GM19468 (cell line): ENCODE results near the gene PEX11A.
"Not testable (repeated sequence)": the region's sequence is repeated elsewhere in the genome, so short reads cannot be mapped to it uniquely, and the experiment has no call there.

Source experiments
- ATAC-seq: cut with Tn5 transposase; IDR thresholded peaks from one replicate; pipeline ENCODE4 v1.9.1; 2021; ENCODE audit warnings: mild to moderate bottlenecking, moderate library complexity, moderate number of reproducible peaks; ENCODE audit not compliant: unreplicated experiment; ENCODE audit errors: extremely low read depth

The PEX11A gene, protein sequence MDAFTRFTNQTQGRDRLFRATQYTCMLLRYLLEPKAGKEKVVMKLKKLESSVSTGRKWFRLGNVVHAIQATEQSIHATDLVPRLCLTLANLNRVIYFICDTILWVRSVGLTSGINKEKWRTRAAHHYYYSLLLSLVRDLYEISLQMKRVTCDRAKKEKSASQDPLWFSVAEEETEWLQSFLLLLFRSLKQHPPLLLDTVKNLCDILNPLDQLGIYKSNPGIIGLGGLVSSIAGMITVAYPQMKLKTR

GRCh38 chr15:89690276-89691218 is at the start of gene PEX11A, which contains the start of gene WDR93:
PEX11A (minus strand) TSS chr15:89690754; CDS start chr15:89690632, 122 bp downstream.
WDR93 (plus strand) TSS chr15:89690811; CDS start chr15:89701747, 10,936 bp downstream.
- ATAC-seq: peak; percentile 59

DNA sequence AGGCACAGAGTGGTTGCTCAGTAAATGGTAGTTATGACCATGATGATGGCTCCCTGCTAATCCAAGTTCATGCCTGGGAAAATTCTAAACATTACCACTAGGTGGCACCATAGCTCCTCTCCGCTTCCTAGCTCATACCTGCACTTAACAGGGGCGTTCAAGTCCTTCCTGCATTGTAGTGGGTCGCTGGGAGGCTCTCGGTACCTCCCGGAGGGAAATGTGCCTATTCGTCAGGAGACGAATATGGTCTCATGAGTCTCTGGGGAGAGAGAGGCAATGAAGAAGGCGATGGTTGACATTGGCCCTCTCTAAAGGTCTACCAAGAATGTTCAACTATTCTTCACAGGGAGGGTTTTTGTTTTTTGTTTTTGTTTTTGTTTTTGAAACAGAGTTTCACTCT is 49.6 kb upstream of the PEX11A start:
- ATAC-seq: no peak

DNA sequence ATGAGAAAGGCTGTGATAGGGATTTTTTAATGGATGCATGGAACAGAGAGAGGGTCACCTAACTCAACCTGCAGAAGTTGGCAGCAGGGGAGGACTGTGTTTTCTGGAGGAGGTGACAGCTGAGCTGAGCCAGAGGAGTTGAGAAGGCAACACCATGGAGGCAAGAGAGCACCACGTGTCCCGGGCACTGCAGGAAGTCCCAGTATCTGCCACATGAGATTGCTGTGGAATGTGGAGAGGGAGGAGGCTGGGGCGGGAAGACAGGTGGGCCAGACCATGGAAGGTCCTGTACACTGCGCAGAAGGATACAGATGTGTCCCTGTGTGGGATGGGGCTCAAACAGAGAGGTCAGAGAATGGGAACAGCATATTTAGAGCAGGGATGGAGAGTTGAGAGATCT is 45.2 kb upstream of the PEX11A start:
- no peak for ATAC-seq

DNA sequence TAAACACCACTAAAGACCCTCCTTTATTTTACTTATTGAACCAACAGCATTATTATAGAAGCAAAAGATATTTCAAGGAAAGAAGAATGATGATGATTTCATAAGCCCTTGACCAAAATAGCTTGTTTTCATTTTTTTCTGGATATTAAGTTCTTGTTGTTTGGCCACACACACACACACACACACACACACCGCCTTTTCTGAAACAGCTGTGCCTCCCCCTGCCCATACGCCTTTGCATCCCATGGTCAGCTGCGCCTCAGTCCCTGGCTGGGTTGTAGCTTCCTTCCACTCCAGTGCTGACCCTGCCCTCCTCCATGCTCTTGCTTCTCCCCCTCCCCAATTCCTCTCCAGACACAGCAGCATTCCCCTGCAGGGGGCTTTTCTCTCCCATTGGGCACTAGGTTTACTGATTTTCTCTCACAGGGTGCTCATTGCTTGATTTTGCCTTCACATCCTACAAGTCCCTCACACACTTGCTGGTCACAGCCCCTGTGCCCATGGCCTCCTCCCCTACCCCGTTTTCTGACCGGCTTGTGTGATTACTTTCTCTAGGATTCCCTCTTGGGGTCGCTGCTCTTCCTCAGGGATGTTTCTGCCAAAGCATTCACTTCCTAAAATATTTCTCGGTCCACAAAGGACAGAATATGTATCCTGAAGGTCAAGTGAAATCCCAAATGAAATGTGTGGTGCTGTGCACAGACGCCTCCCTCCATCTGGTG is 42.1 kb upstream of the PEX11A start:
- ATAC-seq: no peak

GRCh38 chr15:89731275-89731674 is 40.7 kb upstream of the PEX11A start:
- ATAC-seq: no peak

DNA sequence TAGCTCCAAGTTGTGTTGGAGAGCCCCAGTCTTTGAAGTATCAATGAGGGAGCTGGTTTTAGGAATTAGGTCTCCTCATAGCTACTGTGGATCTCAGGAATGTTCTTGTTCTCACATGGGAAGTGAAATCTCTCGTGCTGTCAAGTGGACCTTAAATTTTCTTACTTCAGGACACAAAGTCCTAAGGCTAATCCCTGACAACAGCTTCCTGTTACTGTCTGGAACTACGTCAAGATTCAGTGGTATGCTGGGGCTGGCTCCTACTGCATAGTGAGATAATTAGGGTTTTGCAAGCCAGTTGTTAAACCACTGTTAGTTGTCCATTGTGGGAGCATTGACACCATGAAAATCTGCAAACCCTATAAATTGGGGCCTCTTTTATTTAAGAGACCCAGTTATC is 37.7 kb upstream of the PEX11A start:
- no peak for ATAC-seq

GRCh38 chr15:89725064-89725463 is 34.5 kb upstream of the PEX11A start:
- ATAC-seq: no peak

GRCh38 chr15:89724621-89725020 is 34.1 kb upstream of the PEX11A start:
- ATAC-seq: no peak

GRCh38 chr15:89723031-89723430 is 32.5 kb upstream of the PEX11A start:
- ATAC-seq: no peak

DNA sequence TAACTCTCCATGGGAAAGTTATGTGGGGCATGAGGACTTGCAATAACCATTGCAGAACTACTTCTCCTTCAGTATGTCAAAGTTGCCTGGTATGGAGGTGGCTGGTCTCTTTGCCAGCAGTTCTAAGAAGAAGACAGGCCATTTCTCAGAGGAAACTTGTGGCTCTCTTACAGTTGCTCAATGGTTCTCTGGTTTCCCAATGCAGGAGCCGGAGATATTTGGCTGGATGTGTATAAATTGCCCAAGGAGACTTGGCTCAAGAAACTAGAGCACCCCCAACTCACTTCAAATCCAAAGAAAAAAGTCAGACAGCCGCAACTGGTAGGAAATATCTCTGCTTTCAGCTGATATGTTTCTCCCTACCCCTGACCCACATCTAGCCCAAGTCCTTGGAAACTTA is 24.2 kb upstream of the PEX11A start:
- ATAC-seq: no peak

DNA sequence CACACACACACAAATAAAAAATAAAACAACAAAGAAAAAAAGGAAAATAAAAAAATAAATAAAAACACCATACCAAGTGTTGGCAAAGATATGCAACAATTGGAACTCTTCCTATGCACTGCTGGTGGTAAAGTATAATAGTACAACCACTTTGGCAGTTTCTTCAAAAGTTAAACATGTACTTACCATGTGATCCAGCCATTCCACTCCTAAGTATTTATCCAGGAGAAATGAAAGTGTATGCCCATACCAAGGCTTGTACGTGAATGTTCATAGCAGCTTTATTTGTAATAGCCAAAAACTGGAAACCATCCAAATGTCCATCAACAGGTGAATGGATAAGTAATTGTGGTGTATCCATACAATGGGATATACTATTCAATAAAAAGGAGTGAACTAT is 17.0 kb upstream of the PEX11A start:
- ATAC-seq: no peak

DNA sequence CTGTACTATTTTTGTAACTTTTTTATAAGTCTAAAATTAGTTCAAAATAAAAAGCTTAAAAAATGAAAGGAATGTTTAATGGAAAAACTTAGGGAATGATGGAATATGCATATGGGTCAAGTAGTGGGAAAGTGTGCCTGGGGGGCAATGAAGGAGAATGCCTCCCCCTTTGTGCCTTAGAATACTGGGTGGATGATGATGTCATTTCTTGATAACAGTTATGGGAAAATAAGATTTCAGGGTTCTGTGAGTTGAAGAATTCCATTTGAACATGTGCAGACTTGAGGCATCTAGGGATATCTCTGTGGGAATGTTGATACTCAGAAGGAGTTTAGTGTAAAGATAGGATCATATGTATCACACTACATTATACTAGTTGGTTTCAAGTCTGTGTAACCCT is 13.9 kb upstream of the PEX11A start:
- no peak for ATAC-seq

GRCh38 chr15:89695198-89695597 is 4.6 kb upstream of the PEX11A start:
- no peak for ATAC-seq

- no peak for ATAC-seq
Measured at GRCh38 chr15:89693696-89694095, 3.1 kb upstream of the PEX11A start.

DNA sequence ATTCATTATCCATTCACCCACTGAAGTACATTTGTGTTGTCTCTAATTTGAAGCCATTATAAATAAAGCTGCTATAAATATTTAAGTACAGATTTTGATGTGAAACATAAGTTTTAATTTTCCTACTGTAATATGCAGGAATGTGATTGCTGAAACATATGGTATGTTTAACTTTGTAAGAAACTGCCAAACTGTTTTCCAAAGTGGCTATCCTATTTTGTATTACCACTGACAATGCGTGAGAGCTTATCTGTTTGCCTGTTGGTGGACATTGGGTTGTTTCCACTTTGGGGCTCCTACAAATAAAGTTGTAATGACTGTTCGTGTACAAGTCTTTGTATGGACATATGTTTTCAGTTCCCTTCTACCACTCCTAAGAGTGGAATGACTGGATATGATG is 2.5 kb upstream of the PEX11A start:
- ATAC-seq: no peak

DNA sequence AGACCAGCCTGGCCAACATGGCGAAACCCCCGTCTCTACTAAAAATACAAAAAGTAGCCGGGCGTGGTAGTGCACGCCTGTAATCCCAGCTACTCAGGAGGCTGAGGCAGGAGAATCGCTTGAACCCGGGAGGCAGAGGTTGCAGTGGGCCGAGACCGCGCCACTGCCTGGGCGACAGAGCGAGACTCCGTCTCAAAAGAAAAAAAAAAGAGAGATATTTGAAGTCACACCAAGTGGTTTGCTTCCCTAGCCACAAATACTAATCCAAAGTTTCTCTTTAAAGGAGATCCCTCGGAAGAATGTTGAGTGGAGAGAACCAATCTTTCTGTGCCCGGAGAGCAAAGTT is 651 bp downstream of the PEX11A start:
- ATAC-seq: not testable (repeated sequence)

DNA sequence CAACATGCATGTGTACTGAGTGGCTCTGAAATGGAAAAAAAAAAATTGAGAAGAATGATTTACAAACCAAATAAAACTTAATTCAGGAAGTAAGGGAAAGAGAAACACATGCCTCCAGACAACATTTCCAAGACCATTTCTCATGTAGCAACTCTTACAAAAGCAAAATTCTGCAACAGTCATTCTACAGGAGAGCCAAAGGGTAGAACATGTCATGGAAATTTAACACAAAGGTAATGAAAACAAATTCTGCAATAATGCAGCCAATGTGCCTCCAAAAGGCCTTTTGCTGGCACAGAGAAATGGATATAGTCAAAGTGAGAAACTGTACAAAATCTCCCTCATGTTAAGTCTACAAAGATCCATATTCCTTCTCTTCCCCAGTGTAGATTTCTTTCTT is 4.0 kb downstream of the PEX11A start:
- ATAC-seq: no peak

DNA sequence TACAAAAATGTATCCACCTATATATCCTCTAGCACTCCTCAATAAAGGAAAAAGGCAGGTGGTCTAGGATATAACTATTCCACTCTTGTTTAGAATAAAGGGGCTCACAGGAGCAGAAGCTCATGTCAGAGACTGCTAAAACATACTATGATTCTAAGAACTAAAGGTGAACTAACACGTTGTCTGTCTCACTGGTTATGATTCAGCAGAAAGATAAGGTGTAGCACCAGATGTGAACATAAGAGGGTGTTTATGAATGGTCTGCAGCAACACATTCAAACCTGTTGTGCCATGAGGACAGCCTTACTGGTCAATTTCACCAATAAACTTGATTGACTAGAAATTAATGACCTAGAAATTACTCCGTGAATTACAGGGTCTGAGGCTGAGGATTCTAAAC is 4.6 kb downstream of the PEX11A start:
- ATAC-seq: no peak

DNA sequence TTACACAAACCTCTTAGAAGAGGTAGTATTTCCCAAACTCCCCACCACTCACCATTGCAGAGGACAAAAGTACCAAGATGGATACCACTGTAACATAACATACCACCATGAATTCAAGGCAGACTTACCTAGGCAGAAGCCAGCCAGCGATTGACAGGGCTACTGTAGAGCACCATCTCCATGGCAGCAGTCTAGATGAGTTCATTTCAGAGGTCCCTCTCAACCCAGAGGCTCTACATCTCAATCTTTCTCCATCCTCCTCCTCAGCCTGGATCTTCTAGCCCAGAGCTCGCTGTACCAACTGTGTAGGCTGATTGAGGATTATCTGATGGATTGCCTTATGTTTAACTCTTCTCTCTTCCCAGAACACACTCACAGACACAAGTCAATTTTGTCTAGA is 9.4 kb downstream of the PEX11A start:
- ATAC-seq: no peak

DNA sequence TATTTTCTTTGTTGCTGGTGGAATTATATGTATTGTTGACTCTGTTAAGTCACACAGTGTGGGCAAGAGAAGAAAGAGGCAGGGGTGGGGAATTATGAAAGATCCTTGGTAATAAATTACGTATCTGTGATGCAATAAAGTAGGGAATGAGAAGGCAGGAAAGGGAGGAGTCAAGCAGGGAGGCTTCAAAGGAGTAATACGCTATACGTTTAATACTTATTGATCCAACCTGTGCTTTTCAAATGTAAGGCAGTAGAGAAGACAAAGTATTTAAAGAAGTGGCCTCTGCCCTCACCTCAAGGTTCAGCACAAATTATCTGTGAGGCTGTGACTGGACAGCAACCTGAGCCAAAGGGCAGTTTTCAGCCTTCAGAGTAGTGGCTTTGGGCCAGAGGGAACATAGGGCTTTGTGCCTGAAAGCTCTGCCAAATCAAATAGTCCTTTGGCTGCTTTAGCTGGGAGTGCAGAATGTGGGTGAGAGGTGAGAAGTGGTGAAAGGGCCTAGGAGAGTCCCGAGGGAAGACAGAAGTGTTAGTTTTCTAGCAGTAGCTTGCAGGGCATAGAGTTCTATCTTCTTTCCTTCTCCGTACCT is 10.2 kb downstream of the PEX11A start:
- ATAC-seq: no peak

GRCh38 chr15:89679212-89679611 is 11.3 kb downstream of the PEX11A start, which contains the start of gene PLIN1:
PLIN1 (minus strand) TSS chr15:89679367; CDS start chr15:89677489, 1,878 bp downstream.
- ATAC-seq: no peak
